ENCODE data around the gene FAM162A.

Gene FAM162A

GRCh38 chr3:122415762-122416654, 32.0 kb downstream of the FAM162A start, which contains the start of gene WDR5B:
Gene WDR5B, minus strand, starts transcription at chr3:122416062. Its CDS starts 534 bp downstream, at chr3:122415528.
- DNase-seq (ENCODE audit: insufficient read length, low spot score) (peak; percentile 62), FAIRE-seq (peak; percentile 63)
- TF ChIP-seq, protein P1, sequence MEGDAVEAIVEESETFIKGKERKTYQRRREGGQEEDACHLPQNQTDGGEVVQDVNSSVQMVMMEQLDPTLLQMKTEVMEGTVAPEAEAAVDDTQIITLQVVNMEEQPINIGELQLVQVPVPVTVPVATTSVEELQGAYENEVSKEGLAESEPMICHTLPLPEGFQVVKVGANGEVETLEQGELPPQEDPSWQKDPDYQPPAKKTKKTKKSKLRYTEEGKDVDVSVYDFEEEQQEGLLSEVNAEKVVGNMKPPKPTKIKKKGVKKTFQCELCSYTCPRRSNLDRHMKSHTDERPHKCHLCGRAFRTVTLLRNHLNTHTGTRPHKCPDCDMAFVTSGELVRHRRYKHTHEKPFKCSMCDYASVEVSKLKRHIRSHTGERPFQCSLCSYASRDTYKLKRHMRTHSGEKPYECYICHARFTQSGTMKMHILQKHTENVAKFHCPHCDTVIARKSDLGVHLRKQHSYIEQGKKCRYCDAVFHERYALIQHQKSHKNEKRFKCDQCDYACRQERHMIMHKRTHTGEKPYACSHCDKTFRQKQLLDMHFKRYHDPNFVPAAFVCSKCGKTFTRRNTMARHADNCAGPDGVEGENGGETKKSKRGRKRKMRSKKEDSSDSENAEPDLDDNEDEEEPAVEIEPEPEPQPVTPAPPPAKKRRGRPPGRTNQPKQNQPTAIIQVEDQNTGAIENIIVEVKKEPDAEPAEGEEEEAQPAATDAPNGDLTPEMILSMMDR (IDR thresholded peaks at IDR 0.05; ENCODE audit: insufficient read depth, missing control alignments), result no peak

GRCh38 chr3:122416966-122417365, 33.0 kb downstream of the FAM162A start:
- FAIRE-seq (no peak), DNase-seq (ENCODE audit: insufficient read length, low spot score) (no peak)
- TF ChIP-seq, protein P1 (IDR thresholded peaks at IDR 0.05; ENCODE audit: insufficient read depth, missing control alignments), result no peak

DNA sequence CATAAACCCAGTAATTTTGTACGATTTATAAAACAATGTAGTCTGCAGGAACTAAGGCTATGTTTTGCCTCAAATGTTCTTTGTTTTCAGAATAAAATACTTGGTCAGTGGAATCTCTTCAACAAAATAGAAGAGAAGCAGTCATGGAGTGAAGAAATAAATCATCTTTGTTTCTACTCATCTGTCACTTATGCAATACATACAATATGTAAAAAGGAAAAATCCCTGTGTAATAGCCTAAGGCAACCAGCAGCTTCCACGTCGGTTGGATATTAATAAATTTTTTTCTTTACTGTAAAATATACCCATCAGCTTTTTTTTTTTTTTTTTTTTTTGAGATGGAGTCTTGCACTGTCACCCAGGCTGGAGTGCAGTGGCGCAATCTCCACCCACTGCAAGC, 37.1 kb downstream of the FAM162A start:
- DNase-seq (ENCODE audit: insufficient read length, low spot score) (no peak), FAIRE-seq (no peak)
- TF ChIP-seq, protein P1 (IDR thresholded peaks at IDR 0.05; ENCODE audit: insufficient read depth, missing control alignments), result no peak

DNA sequence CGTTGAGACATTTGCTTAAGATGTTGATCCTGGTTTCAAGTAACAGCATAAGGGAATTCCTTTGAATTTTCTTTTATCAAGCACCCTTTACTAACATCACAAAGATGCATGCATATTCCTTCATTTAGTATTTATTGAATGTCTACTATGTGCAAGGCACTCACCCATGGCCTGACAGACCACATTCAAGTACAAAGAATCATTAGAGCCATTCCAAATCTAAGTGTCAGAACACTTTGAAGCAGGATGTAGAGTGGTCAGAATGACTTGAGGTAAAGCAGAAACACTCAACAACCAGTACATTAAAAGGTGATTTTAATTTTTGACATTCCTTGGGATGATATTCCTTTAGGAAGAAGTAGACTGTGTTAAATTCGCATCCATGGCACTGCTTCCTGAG, 37.9 kb downstream of the FAM162A start:
- no peak for DNase-seq (ENCODE audit: insufficient read length, low spot score)
- no peak for FAIRE-seq
- TF ChIP-seq, protein P1 (IDR thresholded peaks at IDR 0.05; ENCODE audit: insufficient read depth, missing control alignments), result no peak

DNA sequence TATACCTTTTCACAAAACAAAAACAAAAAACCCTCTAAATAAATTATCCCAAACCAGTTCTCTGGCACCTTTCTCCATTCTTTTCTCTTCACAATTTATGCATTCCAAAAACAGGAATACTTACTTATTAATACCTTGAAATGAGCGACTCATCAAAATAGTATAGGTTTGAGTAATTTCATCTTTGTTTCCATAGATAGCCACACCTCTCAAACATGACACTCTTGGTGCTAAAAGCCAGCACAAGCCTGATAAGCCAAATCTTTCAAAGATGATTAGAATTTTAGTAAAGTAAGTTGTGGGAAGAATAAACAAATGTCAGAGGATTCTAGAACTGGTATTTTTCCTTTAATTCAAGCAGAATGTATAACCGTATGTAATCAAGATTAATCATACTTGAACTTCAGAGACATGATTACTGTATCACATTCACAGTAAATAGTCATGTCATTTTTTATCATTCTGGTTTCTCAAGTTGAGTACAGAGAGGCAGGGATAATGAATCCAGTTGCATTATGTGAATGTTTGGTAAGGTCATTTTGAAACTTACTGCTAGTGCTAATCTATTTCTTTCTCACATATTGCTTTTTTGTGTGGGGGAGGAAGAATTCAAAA, 44.0 kb downstream of the FAM162A start:
- DNase-seq (ENCODE audit: insufficient read length, low spot score) (no peak), FAIRE-seq (peak; percentile 73)
- TF ChIP-seq, protein P1 (IDR thresholded peaks at IDR 0.05; ENCODE audit: insufficient read depth, missing control alignments), result no peak

DNA sequence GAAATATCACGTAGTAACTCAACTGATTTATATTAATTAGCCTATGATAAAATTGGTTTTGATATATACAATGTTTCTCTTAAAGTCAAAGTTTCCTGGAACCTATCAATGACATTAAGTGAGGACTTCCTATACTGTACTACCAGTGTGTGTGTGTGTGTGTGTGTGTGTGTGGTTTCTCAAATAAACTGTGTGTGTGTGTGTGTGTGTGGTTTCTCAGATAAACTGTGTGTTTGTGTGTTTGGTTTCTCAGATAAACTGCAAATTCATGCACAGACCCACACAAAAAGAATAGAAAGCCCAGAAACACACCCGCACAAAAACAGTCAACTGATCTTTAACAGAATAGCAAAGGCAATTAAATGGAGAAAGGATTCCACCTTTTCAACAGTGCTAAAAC, 46.4 kb downstream of the FAM162A start:
- FAIRE-seq (no peak), DNase-seq (ENCODE audit: insufficient read length, low spot score) (no peak)
- TF ChIP-seq, protein P1 (IDR thresholded peaks at IDR 0.05; ENCODE audit: insufficient read depth, missing control alignments), result no peak

- TF ChIP-seq, protein P1 (IDR thresholded peaks at IDR 0.05; ENCODE audit: insufficient read depth, missing control alignments), result no peak
- FAIRE-seq, result no peak
These were observed 52.0 kb downstream of the FAM162A start for GRCh38 chr3:122435950-122436349.

More at GRCh38 chr3:122435950-122436349, 52.0 kb downstream of the FAM162A start:
- DNase-seq (ENCODE audit: insufficient read length, low spot score), result no peak

Measured in D721Med (cell line).